Non-pigmented ciliary epithelial cell (primary cell): ENCODE data around the gene CCDC30.
"Not testable (repeated sequence)": the region's sequence is repeated elsewhere in the genome, so short reads cannot be mapped to it uniquely, and the experiment has no call there.

ENCODE experiments used
- DNase-seq: peaks from one replicate; pipeline ENCODE4 v3.0.0-alpha.2; 2010; ENCODE audit warnings: low read depth

Gene CCDC30

DNA sequence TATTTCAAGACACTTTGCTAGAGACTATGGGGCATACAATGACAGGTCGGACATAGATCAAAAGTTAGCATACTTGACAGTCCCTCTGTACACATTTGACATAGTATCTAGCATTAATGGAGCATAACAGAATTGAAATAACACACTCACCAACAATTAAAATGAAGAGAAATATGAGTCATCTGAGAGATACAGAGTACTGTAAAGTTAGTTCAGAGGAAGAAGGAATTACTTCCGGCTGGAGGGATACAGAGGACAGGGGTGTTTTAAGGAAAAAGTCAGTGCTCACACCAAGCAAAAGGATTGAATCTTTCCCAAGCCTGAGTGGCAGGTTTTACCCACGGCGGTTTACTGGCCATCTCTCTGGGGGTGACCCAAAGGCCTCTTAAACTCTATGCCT is 9.7 kb upstream of the CCDC30 start:
- peak; percentile 4 for DNase-seq

DNA sequence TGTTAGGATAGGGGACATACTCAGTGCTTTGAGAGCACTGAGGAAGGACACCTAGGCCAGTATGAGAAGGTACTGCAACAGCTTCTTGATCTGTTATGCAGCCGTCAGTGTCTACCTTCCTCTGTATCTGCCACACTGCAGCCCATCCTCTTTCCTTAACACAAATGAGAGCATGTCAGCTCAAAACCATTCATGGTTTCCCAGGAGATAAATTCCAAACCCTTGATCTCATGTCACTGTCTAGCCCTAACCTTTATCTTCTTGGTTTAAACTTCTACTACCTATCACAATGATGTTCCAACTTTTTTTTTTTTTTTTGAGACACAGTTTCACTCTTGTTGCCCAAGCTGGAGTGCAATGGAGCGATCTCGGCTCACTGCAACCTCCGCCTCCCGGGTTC is 8.7 kb upstream of the CCDC30 start:
- DNase-seq = no peak

DNA sequence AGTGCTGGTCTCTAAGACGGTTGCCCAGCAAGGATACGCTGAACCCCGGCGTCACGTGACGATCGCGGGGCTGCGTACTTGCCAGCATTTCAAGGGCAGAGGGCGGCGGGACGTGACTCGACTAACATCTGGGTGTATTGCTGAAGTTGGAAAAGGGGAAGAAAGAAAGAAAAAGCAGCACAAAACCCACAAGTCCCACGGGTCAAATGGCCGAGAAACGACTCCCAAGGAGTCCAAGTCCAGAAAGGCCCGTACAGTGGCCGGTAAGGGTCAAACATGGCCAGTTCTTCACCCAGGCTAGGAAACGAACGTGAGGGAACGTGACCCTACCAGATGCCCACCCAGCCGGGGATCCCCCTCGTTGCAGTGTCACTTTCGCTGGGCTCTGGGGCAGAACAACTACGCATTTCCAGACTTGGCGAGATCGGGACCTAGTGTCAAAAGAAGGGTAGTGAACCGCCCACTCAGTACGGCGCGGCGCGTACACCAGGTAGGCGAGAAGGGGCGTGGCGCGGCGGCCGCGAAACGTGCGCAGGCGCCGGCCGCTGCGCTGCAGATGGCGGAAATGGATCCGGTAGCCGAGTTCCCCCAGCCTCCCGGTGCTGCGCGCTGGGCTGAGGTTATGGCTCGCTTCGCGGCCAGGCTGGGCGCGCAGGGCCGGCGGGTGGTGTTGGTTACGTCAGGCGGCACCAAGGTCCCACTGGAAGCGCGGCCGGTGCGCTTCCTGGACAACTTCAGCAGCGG is 6.9 kb upstream of the CCDC30 start, which contains the start of the genes PPCS and ZMYND12:
Gene PPCS, plus strand, starts transcription at position 534 of the 744 bp plus-strand sequence. Its CDS starts 23 bp downstream, at position 557.
Gene ZMYND12, minus strand, starts transcription at position 13 of the 744 bp plus-strand sequence. CDS start 25 bp downstream, outside the sequence.
- DNase-seq = peak; percentile 30

DNA sequence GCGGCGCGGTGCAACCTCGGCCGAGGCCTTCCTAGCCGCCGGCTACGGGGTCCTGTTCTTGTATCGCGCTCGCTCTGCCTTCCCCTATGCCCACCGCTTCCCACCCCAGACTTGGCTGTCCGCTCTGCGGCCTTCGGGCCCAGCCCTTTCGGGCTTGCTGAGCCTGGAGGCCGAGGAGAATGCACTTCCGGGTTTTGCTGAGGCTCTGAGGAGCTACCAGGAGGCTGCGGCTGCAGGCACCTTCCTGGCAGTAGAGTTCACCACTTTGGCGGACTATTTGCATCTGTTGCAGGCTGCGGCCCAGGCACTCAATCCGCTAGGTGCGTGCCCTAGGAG is 6.4 kb upstream of the CCDC30 start:
- peak; percentile 10 for DNase-seq

DNA sequence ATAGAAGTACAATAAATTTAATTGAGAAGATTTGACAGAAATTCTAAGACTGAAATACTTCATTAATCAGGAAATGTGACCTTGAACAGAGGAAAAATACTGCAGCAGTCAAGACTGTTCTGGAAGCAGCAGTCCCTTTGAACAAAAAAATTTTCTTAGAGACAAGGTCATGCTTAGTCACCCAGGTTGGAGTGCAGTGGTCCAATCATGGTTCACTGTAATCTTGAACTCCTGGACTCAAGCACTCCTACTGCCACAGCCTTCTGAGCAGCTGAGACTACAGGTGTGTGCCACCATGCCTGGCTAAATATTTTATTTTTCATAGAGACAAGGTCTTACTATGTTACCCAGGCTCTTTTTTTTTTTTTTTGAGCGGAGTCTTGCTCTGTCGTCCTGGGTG is 1.9 kb upstream of the CCDC30 start:
- DNase-seq = no peak

DNA sequence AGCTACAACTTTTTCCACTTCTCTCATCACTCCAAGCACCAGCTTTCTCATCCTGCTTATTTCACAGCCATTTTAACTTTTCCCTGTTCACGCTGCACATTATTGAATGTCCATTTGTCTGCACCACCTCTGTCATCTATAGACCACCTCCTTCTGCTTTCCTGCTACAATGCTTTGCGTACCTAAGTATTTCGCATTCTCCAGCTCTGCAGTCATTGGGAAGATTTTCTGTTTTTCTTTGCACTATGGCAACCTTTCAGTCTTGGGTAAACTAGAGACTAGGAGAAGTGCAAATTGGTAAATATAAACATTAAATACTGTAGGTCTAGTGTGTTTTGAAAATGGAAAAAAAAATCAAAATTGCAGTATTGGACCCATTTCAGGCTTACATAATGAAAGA is 835 bp downstream of the CCDC30 start:
- no peak for DNase-seq

DNA sequence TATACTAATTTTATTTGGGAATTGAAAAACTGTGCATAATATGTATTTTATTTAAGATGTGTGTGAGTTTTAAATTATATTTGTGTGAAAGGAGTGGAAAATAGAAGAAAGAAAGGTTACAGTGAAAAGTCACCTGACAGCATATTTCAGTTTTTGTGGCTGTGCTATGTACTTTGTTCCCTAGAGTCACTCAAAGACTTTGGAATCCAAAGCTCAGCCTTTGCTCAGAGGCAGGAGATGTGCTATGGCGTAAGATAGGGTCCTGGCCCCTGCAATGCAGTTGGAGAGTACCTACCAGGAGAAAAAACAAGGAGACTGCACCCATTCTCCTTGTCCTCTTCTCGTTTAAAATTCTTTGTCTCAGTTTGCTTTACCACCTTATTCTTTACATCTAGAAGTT is 2.9 kb downstream of the CCDC30 start:
- DNase-seq = no peak

DNA sequence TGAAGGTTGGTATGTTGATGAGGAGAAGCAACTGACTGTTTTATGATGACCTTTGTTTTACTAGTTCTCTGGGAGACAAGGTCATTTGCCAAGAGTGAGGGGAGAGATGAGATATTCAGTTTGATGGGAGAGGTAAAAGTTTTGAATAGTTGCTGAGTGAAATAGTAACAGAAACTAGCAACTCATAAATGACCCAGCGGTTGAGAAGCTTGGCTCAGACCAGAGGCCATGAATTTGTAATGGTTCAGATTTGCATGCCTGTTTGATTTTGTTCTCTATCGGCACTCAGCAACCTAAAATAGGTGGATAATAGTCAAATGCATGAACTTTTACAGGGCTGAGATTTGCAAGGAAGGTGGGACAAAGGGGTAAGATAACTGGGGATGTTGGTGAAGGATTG is 6.6 kb downstream of the CCDC30 start:
- DNase-seq = no peak

DNA sequence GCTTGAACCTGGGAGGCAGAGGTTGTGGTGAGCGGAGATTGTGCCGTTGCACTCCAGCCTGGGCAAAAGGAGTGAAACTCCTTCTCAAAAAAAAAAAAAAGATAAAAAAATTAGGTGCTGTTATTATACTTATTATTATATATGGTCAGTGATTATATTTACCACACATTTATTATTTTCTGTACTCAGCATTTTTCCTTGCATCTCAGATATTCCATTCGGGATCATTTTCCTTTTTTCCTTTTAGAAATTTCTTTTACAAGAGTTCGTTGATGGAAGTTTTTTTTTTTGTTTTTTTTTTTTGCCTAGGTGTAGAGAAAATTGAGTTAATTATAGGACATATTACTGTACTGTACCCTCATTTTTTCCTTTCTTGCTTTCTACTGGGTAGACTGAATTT is 13.5 kb downstream of the CCDC30 start:
- no peak for DNase-seq

DNA sequence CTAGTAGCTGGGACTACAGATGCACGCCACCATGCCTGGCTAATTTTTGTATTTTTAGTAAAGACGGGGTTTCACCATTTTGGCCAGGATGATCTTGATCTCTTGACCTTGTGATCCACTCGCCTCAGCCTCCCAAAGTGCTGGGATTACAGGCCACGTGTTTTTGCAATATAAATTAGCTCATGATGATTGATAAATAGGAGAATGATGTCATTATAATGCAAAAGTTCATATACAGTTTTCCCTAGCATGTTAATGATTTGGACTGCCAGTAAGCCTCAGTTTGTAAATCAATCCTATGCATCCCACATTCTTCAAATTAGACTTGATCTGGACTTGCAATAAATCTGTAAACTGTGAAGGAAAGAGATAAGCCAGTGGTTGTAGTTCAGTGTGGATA is 14.3 kb downstream of the CCDC30 start:
- not testable (repeated sequence) for DNase-seq

DNA sequence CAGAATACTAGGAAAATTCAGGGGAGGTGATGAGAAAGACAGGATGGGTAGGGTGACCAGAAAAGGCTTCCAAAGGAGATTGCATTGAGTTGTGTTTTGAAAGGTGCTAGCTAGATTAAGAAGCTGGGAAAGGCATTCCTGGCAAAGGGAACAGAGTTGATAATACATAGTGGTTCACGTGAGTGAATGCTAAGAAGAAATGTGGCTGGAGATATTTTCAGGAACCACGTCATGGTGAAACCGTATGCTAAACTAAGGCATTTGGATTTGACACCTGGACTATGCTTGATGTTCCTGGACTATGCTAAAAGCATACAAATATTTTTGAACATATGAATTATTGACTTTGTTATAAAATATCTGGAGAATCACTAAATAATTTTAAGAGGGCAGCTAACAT is 14.7 kb downstream of the CCDC30 start:
- no peak for DNase-seq

DNA sequence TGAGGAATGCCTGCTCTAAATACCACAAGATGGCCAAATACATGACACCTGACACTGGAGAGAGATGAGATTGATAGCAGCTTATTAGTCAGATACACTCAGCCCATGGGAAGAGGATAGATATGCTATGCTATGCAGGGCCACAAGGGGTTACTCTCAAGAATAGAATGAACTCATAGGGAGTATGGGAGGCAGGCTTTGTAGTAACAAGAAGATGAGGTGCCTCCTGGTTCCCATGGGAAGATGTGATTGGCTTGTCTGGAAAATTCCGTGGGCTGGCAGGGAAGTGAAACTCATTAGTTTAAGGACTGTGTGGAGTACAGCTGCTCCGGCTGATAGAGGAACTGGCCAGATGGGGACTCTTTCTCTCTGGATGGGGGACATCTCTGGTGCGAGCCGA is 16.5 kb downstream of the CCDC30 start:
- DNase-seq = peak; percentile 6

DNA sequence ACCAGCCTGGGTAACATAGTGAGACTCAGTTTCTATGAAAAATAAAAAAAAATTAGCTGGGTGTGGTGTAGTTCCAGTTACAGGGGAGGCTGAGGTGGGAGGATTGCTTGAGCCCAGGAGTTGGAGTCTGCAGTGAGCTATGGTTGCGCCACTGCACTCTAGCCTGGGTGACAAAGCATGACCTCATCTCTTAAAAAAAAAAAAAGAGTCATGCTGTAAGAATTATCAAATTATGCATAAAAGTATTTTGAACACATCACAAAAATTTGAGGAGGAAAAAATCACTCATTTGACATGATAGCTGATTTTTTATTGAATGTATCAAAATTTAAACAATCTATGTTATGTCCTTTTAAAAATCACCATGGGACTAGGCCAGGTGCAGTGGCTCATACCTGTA is 17.8 kb downstream of the CCDC30 start:
- no peak for DNase-seq

DNA sequence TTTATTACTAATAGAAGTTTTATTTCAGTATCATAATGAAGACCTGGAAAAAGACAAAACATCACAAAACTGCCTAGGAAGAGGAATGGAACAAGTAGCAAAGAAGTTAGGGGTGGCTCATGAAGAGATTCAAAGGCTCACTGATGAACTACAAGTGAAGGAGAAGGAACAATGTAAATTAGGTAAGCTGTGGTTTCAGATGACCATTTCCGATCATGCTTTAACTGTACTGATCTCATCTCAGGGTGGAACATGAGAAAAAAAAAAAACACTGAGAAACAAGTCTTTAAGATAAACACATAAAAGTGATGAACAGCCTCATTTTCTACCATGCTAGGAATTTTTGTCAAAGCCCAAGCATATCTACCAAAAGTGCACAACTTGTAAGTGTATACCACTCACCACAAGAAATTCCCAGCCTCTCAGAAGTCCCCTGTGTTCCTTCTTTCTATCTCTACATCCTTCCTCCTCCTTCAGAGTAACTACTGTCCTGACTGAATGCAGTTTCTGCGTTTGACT is 19.6 kb downstream of the CCDC30 start:
- no peak for DNase-seq

DNA sequence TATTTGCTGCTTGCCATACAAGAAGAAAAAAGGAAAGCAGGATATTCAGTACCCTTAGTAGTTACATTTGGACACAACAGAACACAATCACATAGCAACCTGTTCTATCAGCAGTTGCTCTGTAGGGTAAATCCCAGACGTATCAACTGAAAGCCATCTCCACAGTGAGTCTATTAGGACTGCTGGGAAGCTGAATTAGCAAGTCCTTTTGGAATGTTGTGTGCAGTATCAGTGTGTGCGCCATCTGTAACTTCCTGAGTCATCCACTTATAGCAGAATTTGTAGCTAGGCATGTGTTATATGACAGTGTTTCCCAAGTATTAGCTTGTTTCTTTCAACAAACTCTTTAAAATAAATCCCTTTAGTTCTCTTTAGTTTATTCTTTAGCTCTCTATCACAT is 21.3 kb downstream of the CCDC30 start:
- DNase-seq = peak; percentile 88

DNA sequence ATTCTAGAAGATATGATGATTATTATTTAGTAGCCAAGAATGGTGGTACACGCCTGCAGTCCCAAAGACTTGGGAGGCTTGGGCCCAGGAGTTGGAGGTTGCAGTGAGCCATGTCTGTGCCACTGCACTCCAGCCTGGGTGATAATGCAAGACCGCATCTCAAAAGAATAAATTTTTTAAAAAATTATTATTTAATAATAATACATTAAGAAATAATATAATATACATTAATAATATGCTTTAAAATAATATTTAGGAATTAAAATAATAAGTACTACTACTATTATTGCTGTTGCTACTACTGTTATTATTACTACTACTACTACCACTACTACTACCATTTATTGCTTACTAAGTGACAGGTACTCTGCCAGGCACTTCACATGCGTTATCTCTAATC is 27.2 kb downstream of the CCDC30 start:
- DNase-seq = no peak

DNA sequence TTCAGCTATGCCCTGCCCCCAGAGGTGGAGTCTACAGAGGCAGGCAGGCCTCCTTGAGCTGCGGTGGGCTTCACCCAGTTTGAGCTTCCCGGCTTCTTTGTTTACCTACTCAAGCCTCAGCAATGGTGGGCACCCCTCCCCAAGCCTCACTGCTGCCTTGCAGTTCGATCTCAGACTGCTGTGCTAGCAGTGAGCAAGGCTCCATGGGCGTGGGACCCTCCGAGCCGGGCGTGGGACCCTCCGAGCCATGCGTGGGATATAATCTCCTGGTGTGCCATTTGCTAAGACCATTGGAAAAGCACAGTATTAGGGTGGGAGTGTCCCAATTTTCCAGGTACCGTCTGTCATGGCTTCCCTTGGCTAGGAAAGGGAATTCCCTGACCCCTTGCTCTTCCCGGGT is 38.9 kb downstream of the CCDC30 start:
- DNase-seq = not testable (repeated sequence)

DNA sequence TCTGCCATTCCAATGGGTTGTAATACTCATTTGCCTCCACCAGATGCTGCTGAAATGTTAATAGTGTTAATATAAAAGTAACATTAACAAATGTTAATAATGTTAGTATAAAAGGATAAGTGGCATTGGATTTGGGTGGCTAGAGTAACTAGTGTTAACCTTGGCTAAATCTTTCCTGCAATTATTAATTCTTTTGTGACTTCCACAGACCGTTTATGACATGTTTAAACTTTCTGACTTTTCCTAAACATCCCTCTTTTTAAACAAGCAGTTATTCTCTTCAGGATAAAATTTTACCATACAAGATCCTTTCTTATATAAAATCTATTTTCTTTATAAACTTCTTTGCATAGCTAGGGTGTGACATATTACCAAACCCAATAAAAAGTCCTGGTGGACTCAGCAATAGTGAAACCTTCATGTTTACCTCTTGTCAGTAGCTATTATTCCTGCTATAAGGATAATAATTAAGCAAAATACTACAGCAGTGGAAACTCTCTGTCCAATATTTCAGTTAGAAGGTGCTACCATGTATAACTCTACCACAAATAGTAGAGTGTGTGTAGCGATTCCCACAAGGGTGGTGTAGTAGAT is 41.5 kb downstream of the CCDC30 start:
- no peak for DNase-seq

DNA sequence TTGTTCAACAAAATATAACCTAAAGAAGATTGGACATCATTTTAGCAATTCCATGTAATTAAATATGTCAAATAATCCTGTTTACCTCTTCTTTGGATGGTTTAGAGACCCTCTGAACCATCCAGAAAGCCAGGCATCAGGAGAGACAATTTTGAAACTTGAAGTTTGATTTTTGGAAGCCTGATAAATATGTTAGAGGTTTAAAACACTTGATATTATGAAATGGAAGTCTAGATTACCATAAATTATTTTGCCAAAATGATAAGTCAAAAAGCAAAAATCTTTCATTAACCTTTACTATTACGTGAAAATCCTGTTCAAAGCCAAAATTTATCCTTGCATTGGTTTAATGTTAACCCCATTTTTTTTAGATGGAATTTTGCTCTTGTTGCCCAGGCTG is 43.5 kb downstream of the CCDC30 start:
- no peak for DNase-seq

DNA sequence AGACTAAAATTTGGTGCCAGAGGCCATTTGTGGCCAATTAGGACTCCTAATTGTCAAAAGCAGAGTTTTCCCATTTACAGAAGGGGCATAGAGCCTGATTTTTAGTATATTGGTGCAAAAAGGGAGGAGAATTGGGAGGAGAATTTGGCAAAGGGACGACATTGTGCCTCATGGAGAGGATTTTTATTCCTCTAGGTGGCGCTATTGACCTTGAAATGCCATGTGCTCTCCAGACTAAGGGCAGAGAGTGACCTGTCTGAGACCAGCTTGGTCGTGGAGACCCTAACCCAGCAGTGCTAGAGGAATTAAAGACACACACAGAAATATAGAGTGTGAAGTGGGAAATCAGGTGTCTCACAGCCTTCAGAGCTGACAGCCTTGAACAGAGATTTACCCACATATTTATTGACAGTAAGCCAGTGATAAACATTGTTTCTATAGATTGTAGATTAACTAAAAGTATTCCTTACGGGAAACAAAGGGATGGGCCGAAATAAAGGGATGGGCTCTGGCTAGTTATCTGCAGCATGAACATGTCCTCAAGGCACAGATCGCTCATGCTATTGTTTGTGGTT is 48.6 kb downstream of the CCDC30 start:
- DNase-seq = not testable (repeated sequence)

DNA sequence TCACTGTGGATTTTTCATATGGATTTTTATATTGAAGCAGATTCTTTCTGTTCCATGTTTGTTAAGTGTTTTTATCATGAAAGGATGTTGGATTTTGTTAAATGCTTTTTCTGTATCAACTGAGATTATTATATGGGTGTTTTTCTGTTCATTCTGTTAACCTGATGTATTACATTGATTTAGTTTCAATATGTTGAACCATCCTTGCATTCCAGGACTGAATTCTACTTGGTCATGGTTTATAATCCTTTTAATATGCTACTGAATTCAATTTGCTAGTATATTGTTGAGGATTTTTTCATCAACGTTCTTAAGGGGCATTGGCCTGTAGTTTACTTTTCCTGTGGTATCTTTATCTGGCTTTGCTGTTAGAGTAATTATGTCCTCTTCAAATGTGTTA is 55.8 kb downstream of the CCDC30 start:
- no peak for DNase-seq

DNA sequence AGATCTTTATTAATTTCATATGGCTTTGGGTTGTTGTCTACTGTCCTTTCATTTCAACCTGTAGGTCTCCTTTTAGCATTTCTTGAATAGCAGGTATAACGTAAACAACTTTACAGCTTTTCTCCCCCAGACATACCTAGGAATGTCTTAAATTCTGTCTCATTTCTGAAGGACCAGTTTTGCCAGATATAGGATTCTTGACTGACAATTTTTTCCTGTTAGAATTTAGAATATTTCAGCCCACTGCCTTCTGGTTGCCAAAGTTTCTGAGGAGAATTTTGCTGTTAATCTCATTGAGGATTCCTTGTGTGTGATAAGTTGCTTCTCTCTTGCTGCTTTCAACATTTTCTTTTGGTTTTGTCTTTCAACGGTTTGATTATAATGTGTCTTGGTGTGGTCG is 60.1 kb downstream of the CCDC30 start:
- DNase-seq = no peak

DNA sequence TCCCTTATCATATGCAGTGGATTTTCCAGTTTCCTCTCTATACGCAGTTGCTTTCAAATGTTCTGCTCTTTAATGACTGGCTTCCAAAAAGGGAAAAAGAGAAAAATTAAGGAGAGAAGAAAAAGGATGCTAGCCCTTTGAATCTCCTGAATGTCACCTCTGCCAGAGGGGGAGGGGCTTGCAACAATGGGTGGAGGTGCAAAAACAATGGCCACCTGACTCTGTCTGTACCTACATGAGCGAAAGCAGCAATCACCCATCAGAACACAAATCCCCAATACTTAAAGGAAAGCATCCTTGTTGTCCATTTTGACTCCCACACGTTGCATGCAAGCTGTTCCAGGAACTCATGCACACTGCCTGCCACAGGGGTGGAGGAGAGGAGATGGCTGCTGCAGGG is 61.2 kb downstream of the CCDC30 start:
- no peak for DNase-seq
